Measurements from ENCODE around the gene RAMP1. TPM values are rescaled to one million over a fixed set of nuclear protein-coding genes. Genes with fewer than 3 reads are reported as not detected.

The RAMP1 gene
- 3.1 and 3.4 TPM in 2 replicates for total RNA-seq (ENCODE audit: low replicate concordance)

DNA sequence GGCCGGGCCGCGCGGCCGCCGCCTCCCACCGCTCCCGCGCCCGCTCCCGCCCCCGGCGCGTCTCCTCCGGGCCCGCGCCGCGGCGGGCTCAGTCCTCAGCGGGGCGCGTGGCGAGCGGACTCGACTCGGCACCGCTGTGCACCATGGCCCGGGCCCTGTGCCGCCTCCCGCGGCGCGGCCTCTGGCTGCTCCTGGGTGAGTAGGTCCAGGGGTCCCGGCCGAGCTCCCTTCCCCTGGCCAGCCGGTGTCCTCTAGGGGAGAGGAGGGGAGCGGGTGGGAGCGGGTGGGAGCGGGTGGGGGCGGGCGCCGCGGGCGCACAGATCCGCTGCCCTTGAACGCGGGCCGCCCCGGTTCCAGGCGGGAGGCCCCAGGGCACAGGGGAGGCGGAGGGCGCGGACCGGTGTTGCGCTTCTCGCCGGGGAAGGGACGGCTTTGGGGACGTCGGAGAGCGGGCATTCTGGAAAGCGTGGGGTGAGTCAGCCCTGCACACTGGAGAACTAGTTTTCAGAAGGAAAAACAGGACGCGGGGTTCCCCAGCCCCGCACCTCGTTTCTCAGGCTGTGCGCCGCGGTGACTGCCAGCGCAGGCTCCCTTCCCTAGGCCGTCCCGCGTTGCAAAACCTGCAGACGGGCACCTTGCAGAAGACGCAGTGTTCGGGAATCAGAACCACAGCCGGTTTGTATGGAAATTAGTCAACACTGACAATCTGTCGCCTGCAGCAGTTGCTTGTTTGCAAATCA, at the start of gene RAMP1:
Gene RAMP1 (plus strand): TSS at position 91 of the 740 bp plus-strand sequence. CDS start 53 bp downstream, at position 144.
- DNase-seq (ENCODE audit: low read depth) = no peak
- TF ChIP-seq, protein P1, sequence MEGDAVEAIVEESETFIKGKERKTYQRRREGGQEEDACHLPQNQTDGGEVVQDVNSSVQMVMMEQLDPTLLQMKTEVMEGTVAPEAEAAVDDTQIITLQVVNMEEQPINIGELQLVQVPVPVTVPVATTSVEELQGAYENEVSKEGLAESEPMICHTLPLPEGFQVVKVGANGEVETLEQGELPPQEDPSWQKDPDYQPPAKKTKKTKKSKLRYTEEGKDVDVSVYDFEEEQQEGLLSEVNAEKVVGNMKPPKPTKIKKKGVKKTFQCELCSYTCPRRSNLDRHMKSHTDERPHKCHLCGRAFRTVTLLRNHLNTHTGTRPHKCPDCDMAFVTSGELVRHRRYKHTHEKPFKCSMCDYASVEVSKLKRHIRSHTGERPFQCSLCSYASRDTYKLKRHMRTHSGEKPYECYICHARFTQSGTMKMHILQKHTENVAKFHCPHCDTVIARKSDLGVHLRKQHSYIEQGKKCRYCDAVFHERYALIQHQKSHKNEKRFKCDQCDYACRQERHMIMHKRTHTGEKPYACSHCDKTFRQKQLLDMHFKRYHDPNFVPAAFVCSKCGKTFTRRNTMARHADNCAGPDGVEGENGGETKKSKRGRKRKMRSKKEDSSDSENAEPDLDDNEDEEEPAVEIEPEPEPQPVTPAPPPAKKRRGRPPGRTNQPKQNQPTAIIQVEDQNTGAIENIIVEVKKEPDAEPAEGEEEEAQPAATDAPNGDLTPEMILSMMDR (IDR thresholded peaks at IDR 0.05; ENCODE audit: insufficient read depth, low read length) = no peak
- peak within 1 kb of the TSS; percentile 39 for H3K4me3 ChIP-seq (ENCODE audit: low read depth, low read length)

DNA sequence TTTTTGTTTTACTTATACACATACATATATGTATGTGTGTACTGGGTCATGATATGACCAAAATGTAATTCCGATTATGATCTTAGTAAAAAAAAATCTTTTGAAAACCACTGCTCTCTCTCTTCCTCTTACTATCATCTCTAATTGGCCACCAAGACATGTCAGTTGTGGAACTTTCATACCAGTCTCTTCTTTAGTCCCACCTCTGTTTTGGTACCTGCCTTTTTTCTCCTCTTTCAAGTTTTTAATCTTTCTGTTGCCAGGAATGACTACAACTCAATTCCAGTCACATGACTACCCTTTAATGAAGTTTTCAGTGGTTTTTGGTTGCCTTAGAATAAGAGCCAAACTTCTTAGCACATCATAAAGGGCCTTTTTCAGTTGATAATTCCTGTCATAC, 43.8 kb upstream of the RAMP1 start:
- no peak overlapping the region for H3K4me3 ChIP-seq (ENCODE audit: low read depth, low read length)
- TF ChIP-seq, protein P1 (IDR thresholded peaks at IDR 0.05; ENCODE audit: insufficient read depth, low read length) = no peak
- DNase-seq (ENCODE audit: low read depth) = no peak

DNA sequence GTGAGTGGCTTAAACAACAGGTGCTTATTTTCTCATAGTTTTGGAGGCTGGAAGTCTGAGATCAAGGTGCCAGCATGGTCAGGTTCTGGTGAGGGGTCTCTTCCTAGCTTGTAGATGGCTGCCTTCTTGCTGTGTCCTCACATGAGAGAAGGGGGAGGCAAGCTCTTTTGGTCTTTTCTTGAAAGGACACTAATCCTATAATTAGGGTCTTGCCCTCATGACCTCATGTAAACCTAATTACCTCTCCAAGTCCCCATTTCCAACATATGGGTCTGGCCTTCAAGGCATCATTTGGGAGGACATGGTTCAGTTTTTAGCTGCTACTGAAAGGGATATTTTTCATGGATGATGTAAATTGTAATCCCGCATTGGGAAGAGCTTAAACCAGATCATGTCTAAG, 42.9 kb upstream of the RAMP1 start:
- TF ChIP-seq, protein P1 (IDR thresholded peaks at IDR 0.05; ENCODE audit: insufficient read depth, low read length) = no peak
- H3K4me3 ChIP-seq (ENCODE audit: low read depth, low read length) = no peak overlapping the region
- DNase-seq (ENCODE audit: low read depth) = no peak

DNA sequence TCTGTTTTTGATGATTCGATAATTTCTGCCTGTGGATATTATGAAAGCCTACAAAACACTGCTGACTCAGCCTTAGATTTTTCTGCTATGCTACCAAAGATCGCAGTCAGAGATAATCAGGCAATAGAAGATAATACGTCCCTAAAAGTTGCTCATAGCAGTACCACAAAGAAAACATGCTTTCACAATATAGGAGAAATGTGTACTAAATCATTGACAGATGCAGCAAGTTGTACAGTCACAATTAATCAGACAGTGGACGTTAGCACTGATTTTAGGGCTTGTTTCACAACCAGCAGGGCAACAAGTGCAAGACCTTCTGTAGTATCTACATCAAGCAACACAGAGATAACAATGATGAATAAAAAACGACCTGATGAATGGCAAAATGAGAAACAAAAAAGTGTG, 41.4 kb upstream of the RAMP1 start:
- TF ChIP-seq, protein P1 (IDR thresholded peaks at IDR 0.05; ENCODE audit: insufficient read depth, low read length) = no peak
- peak; percentile 78 for DNase-seq (ENCODE audit: low read depth)
- no peak overlapping the region for H3K4me3 ChIP-seq (ENCODE audit: low read depth, low read length)

DNA sequence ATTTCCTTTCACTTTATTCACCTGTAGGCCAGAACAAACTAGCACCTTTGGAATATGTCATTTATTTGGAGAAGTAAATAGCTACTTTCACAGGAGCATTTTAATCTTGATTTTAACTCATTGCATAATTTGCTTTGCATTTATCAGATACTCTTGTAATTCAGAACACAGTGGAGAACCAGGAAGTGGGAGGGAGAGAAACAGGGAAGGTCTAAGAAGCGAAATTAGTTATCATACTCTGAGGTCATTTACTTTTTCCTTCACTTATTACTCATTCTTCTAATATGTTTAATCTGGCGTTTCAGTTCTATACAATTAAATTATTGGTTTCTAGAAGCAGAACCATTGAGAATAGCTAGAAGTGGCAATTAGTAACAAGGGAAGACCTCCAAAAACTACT, 40.2 kb upstream of the RAMP1 start:
- TF ChIP-seq, protein P1 (IDR thresholded peaks at IDR 0.05; ENCODE audit: insufficient read depth, low read length) = no peak
- H3K4me3 ChIP-seq (ENCODE audit: low read depth, low read length) = no peak overlapping the region
- DNase-seq (ENCODE audit: low read depth) = peak; percentile 11

DNA sequence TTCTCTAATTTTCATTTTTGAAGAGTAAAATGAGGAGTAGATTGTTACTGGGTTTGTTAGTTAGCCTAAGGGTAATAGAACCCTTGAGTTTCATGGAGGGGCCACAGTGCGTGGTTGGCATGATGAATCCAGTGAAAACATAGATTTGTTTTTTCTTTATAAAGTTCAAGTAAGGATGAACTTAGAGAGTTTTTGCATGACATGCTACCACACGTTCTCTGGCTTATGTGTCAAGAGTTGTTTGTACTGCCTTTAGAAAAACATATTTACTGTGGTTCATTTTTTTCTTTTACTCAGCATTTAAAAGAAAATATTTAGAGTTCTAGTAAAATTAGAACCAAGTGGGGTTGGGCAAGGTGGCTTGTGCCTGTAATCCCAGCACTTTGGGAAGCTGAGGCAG, 39.0 kb upstream of the RAMP1 start:
- H3K4me3 ChIP-seq (ENCODE audit: low read depth, low read length) = no peak overlapping the region
- no peak for DNase-seq (ENCODE audit: low read depth)
- TF ChIP-seq, protein P1 (IDR thresholded peaks at IDR 0.05; ENCODE audit: insufficient read depth, low read length) = no peak
